ENCODE data around the gene OPN4.

The OPN4 gene

GRCh38 chr10:86662186-86663045, 8.1 kb downstream of the OPN4 start:
- no peak for FAIRE-seq

GRCh38 chr10:86663046-86663345, 8.6 kb downstream of the OPN4 start:
- FAIRE-seq, result no peak

- FAIRE-seq, result no peak
Observed at GRCh38 chr10:86663576-86664339, 9.4 kb downstream of the OPN4 start.

- FAIRE-seq, result no peak
Observed at GRCh38 chr10:86664341-86665217, 10.2 kb downstream of the OPN4 start.

DNA sequence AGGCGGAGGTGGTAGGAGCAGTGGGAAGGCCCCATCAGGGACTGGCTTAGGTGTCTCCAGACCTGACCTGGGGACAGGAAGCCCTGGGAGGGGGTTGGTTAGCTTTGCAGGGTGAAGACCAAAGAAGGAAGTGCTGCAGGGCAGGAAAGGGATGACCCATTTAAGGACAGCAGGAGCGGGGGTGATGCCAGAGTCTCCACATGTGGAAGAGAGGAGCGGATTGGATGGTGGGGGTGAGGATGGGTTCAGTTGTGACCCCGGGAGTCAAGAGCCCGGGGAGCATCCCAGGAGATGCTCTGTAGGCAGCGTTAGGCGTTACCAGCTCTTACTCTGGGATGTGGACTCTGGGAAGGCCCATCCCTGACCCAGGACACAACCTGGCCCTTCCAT, 10.9 kb downstream of the OPN4 start:
- FAIRE-seq, result no peak

DNA sequence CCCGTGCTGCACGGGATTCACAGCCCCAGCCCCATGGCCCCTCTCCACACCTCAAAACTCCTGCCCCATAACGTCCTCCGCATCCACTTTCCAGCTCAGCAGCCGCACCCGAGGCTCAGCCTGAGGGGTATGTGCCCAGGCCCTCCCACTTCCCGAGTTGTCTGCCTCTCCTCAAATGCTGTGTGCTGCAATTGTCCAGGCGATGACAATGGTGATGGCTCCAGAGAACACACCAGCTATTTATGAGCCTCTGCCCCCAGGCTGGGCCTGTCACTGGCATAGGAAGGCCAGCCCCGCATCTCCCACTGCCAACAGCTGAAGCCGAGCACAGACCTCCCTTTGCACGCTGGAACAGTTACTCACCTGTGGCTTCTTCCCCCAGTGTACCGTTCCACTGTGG, 11.5 kb downstream of the OPN4 start:
- no peak for FAIRE-seq

DNA sequence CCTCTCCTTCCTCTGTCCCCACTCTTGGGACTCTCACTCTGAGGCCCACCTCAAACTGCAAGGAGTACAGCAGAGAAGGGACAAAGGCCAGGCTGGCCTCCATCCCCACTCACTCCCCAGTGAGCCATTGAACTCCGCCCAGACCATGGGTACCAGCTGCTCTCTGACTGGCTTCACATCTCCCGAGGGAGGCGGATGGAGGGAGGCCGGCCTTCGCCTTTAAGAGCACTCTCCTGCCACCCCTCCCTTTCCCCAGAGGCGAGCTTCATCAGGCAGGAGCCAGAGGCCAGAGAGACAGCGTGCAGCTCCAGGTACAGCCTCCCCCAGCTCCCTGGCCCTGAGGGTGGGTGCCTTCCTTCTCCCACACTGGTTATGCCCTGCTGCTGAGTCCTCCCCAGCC, 12.2 kb downstream of the OPN4 start:
- no peak for FAIRE-seq

GRCh38 chr10:86667421-86668181, 13.3 kb downstream of the OPN4 start:
- FAIRE-seq, result no peak

GRCh38 chr10:86668297-86669165, 14.2 kb downstream of the OPN4 start, which contains the start of gene LDB3:
LDB3 (plus strand) TSS chr10:86668511; CDS start chr10:86668692, 181 bp downstream.
- no peak for FAIRE-seq

DNA sequence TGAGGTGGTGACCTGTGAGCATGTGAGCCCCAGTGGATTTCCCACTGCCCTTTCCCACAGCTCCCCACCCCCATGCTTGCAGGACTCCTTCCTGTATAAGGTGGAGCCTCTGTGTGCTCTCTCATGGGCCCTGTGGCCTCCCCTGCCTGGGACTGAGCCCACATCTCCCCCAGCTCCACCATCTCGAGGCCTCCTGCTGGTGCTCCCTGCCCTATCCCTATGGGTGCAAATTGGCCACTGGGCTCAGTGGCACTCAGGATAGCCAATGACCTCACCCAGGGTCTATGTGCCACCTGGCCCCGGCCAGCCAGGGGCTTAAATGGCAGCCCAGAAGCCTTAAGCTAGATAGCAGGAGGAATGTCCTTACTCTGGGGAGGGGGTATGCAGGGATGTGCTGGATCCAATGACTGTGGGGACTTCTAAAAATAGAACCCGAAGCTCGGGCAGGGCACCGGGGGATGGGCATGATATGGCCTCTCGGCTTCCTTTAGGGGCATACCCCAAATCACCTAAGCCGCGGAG, 16.0 kb downstream of the OPN4 start:
- no peak for FAIRE-seq

DNA sequence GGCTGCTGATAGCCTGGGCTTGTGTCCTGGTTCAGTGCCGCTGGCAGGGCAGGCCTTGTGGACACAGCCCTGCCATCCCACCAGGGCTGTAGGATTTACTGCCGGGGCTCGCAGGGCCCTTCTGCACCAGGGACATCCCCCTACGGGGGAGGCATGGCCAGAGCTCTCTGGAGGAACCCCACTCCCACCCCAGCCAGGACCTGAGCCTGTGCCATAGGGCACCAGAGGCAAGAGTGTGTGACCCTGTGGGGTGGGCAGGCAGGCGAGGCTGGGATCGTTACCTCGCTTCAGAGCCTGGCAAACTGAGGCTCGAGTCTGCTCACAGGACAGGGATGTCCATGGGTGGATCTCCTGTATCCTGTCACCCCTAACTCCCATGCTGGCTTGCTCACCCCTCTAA, 16.5 kb downstream of the OPN4 start:
- FAIRE-seq, result no peak

DNA sequence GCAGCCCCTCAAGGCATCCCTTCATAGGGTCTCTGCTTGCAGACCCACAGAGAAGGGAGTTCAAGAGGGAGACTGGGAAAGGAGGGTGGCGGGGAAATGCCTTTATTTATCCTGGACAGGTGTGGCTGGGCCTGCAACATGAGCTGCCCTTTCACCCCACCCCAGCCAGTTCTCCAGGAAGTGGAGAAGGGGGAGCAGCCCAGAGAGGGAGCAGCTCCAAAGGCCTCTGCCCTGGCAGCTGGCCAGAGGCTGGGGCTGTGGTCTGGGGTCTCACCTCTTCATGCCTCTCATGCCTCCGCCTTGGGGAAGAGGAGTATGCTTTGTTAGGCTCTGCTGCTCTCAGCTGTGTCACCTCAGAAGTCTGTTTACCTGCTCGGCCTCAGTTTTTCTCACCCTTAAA, 17.1 kb downstream of the OPN4 start:
- no peak for FAIRE-seq

DNA sequence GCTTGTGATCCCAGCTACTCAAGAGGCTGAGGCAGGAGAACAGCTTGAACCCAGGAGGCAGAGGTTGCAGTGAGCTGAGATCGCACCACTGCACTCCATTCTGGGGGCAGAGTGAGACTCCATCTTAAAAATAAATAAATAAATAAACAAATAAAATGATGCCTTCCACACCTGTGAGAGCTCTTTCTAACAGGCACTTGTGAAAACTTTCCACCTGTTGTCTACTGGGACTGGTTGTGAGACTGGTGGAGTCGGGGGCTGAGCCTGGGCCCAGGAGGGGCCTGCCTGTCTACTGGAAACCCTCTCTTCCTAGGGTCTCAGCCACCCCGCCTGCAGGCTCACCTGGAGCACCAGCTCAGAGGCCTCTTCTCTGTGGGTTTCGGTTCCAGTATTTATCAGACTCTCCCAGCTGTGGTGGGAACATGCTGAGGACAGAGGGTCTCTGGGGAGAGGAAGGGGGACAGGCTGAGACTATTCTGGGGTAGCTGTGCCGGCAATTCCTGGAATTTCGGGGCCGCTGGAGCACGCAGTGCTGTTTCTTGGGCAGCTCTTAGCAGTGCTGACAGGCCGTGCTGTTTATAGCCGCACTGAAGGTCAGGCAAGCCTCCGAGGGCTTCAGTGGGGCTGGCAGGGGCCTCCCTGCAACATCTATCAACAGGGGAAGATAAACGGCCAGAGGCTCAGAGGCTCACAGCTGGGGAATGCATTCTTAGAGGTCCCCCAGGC, 17.8 kb downstream of the OPN4 start:
- FAIRE-seq, result no peak

- FAIRE-seq, result no peak
Observed at GRCh38 chr10:86673216-86673826, 19.0 kb downstream of the OPN4 start.

DNA sequence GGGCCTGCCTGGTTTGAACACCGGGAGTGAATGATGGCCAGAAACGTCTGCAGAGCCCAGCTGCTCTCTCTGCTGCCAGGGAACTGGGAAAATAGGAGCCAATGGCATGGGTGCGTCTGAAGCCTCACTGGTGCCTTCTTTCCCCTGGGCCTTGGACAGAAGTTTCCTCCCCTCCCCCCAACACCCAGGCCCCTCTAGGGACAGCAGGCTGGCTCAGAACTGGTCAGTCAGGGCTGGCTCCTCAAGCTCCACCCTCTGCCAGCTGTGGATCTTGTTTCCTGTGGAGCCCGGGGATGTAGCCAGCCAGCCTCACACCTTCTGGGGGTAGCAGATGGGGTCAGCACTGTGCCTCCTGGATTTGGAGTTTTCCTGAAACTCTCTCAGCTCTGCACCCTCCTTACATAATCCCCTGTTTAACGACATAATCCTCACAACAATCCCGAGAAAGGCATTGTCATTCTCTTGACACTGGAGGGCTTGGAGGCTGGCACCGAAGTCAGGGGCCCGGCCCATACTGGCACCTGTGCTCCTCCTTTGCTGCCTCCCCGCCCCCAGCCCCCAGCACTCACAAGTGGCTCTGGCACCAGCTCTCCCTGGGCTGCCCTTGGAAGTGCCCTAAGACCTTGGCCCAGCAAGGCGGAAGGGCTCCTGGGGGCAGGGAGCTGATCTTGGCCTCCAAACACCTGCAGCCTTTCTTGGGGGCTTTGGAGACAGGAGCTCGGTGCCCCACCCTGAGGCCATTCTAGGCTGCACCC, 19.7 kb downstream of the OPN4 start:
- no peak for FAIRE-seq

DNA sequence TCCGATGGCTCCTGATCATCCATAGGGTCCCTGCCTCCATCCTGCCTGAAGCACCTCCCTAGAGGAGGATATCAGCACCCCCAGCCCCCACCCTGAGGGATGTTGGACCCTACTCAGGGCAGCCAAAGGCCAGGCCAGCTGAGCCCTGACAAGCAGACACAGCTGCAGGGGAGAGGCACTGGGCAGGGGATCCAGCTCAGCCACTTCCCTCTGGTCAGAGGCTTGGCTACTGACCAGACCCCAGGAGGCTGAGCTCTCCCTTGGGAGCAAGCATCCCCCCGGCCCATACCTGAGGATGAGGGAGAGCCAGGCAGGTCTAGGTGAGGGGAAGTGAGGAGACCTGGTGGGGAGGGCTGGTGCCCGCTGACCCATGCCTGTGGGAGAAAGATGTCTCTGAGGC, 20.6 kb downstream of the OPN4 start:
- FAIRE-seq, result no peak

GRCh38 chr10:86677374-86677773, 23.0 kb downstream of the OPN4 start:
- FAIRE-seq, result no peak

DNA sequence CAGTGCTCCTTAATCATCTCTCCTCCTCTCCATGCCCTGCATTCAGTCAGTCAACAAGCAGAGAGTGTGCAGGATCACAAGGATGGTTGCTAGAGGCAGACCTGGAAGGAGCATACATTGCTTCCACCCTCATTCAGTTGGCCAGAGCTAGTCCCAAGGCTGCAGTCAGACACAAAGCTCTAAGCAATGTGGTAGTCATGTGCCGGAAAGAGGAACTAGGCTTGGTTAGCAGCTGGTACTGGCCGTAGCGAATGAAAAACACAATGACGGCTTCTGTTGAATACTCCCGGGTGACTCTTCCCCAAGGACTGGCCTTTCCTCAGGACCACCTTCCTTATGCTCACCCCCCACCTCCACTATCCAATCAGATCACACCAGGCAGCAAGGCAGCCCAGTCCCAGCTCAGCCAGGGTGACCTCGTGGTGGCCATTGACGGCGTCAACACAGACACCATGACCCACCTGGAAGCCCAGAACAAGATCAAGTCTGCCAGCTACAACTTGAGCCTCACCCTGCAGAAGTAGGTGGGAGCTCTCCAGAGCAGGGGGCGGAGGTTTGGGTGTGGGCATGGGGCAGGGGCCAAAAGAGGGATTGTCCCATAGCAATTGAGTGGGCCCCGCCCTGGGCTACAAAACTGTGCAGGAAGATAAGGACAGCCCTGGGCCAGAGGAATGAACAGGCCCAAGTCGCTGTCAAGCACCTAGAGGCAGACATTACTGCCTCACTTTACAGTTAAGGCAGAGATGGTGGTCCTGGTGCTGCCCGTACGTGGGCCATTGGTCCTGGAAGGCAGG, 24.8 kb downstream of the OPN4 start:
- FAIRE-seq, result no peak

DNA sequence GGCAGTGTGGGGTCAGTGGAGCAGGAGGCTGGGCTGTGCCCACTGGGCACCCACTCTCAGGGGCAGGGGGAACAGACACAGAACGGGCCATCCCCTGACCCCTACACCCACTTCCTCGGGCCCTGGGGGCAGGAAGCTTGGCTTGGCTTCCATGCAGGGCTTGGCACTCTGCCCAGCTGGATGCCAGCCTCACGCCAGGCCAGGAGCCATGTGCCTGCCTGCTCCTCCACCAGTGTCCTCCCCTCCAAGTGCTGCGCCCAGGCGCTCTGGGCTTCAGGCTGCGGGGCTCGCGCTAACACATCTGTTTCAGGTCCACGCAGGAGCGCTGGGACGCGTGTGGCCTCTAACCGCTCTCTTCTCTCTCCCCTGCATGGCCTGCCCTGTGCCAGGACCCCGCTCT, 26.7 kb downstream of the OPN4 start:
- FAIRE-seq, result no peak

Measured in islet of Langerhans (tissue), 1 donor.